GM21723 (cell line): ENCODE results near the gene MCC.

Source experiments
- ATAC-seq: cut with Tn5 transposase; IDR thresholded peaks from one replicate; pipeline ENCODE4 v1.9.1; 2021; ENCODE audit warnings: mild to moderate bottlenecking, moderate library complexity; ENCODE audit not compliant: unreplicated experiment

MCC gene

DNA sequence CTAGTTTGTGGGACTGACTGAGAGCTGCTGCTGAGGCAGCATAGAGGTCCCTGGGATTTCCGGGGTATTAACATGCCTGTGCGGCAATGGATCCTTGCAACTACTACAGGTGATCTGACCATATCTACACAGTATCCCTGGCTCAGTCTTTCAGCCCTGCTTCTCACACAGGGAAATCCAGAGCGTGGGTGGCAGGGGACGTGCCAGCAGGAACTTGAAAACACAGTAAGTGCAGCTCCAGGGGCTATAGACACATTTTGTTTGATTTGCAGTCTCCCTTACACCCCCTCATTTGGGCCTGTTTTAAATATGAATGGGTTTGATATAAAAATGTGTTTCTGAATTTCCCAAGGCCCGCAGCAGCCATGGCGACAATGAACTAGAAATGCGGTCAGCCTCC lies 302.2 kb downstream of the MCC start:
- ATAC-seq = no peak

DNA sequence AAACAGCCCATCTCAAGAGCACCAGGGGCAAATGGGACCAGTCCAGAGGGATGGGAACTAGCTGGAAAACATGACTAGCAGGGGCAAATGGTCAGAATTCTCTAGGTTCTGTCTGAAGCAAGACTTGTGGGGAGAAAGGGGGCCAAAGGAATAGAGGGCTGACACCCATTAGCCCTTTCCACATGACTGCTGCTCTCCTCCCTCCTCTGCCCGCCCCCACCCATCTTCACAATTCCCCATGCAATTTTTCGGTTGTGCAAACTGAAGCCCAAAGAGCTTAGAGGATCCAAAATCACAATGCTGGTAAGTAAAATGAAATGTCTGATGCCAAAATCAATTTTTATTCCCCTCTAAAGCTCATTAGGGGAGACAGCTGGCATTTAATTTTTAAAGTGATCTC lies 304.6 kb downstream of the MCC start:
- no peak for ATAC-seq

DNA sequence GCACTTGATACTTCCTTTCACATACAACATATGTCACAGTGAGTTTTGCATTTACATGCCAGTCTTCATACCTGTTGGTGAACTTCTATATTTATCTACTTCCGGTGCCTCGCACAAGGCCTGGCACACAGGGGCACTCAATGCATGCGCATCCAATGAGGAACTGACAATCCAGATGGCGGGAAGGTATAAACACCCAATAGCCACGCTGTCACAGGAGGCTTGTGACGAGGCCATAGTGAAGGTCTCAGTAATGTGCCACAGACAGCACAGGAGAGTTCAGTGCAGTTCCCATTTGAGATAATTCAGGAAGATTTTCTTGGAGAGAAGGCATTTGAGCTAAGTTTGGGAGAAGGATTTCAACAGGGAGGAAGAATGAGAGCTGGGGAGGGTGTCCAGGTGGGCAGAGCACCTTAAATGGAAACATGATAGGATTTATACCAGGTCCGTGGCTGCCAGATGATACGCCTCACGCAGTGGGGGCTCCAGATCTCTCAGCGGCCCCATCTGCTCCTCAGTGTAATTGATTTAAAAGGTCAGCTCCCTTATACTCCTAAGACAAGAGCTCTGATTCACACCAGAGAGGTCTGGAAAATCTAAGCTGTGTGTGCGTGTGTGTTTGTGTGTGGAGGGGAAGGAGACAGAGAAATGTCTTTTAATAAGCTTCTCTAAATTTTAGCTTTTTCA lies 305.5 kb downstream of the MCC start:
- ATAC-seq = no peak

DNA sequence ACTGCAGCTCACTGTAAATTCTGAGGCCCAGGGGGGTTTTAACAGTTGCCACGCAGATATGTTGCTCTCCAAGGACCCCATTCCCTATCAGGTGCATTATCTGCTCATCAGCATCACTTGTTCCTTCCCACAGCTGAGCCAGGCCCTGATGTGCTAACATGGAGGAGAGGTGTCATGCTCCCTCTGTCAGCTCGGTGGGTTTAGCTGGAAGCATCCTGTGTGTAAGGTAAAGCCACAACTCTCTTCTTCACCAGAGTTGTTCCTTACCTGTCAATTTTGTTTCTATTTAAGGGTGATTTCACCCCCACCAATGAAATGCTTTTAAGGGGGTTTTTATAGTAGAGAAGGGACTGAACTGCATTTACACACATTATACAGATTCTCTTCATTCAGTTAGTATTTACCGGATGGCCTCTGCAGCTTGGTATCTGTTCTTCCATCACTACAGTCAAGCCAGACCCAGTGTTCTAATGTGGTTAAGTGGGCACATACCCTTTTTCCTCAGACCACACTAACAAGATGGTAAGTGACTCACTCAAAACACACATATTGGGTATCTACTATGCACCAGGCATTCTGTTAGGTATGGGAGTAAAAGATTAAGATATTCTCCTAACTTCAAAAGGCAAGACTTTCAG lies 306.3 kb downstream of the MCC start:
- ATAC-seq = no peak

DNA sequence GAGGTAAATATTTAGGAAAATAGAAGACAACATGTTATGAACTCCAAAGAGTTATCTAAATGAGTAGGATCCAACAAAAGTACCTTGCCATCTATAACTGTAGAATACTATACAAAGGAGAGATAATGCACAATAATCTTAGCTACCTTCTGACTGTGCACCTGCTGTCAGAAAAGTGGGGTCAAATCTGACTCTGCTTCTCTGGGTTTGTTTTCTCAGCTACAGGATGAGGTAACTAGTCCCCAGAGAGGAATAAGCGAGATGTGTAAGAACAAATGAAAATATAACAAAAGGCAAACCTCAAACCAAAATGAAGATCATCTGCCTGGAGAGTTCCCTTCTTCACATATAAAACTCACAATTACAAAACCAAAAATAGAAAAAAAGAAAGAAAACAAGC lies 306.8 kb downstream of the MCC start:
- no peak for ATAC-seq

DNA sequence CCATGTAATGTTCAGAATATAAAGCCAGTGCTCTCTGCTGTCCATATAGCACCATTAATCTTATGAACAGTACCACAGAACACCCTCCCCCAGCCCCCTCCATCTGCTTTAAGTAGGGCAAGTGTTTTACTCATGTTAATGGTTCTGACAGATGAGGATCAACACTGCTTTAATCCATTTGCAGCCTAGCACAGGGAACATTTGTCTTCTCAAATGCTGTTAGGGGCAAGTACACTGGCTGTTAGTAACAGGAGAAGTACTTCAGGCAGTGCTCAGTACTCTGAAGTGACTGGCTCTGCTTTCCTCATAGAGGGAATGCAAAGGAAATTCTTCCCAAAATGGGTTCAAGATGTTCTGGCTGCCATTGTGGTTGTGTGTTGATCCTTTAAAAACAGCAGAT lies 309.1 kb downstream of the MCC start:
- no peak for ATAC-seq

DNA sequence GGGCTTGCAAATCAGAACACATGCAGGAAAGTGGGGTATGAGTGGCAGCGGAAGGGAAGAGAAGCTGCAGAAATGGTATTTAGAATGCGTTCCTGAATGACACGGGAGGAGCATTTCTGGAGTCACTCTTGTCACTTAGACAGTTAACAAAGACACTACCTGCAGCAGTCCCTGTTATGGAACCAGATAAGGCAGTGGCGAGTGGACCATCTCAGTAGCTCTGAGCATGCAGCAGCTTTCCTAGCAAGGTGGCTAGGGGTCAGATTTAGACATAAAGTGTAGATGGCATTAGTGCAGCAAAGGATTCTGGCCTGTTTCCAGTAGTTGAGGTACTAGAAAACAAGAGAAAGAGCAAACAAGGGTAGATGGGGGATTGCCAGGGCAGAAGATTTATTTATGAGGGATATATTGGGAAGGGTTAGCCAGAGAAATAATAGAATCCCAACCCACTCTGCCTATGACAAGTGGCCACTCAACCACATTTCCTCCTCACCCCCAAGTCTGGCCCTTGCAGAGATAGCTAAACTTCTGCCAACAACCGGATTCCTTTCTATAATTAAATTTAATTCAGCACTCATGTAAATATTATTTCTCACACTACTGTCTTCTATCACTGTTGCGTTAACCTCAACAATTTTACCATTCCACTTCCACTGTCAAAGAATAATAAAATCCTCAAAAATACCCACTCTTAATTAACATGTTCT lies 310.0 kb downstream of the MCC start:
- ATAC-seq = no peak

DNA sequence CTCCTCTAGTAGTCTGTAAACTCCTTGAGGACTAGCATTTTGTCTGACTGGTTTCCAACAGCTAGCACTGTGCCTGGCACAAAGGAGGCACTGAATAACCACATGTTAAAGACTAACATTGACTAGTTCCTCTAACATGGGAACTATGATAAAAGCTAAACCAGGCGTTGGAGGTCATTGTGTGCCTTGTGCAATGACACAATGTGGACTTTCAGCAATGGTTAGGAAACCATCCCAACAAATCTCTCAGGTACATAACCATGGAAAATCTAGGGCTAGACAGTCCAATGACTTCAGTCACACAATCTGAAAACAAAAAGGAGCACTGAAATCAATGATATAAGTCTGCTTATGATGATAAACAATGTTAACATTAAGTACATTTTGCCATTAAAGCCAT lies 311.0 kb downstream of the MCC start:
- no peak for ATAC-seq

DNA sequence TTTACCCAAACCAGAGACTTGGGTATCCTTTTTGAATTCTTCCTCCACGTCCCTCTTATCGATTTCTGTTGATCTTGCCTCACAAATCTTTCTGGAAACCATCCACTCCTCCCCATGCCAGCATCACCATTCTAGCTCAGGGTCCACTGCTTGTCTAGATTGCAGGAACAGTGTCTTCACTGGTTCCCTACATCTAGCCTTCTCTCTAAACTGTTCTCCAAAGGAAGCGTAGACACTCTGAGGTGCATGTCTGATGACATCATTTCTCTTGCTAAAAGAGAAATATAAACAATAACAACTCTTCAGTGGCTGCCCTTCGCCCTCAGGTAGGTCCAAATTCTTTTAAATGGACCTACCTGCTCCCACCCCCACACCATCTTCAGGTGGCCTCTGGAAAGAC lies 311.5 kb downstream of the MCC start:
- no peak for ATAC-seq

DNA sequence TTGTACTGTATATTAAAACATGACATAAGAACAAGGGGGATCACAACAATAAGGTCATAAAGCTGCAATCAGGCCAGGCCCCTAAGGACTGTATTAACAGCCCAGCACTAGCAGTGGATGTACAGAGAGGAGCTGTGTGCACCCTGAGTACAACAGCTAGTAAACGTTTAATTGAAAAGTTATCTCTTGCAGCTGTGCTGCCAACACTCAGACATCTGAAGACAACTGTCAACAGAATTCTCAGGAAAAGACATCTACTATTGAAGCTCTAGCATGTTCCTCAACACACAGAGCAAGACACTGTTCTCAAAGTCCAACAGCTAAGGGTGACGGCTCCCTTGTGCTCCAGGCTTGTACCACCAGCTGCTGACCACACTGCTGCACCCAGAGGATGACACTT lies 312.1 kb downstream of the MCC start:
- no peak for ATAC-seq

DNA sequence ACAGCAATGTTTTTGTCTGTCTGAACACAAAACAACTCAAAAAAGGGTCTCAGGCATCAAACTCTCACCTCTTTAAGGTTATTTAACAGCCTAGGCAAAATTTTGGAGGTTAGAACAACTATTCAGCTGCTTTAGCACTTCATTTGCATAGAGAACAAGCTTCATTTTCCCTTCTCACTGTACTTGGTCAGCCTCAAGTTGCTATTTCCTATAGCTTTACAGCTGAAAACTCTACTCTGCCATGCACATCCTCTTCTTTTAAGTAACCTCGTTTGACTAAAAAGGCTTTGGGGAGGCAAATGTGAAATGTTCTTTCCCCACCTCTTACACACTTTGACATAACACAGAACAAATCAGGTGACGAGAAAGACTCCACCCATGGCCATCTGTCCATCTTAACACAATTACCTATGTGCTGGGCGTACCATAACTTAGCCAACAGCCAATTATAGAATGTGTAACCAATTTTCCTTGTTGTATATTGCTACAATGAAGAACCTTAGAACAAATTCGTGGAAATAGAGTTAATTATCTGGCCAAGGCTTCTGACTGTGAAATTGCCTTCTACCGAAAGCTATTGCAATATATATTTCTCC lies 315.9 kb downstream of the MCC start:
- no peak for ATAC-seq

DNA sequence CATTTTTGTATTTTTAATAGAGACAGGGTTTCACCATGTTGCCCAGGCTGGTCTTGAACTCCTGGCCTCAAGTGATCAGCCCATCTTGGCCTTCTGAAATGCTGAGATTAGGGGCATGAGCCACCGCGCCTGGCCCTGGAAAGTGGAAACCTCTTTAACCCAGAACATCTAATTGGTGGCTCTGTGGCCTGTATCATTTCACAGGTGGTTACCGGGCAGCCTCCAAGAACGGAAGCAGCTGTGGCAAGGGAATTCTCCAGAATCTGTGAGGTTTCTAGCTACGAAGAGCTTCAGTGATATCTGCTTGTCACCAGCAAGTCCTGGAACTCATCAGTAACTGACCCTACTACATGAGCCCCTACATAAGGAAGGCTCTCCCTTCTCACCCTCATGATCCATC lies 316.7 kb downstream of the MCC start:
- no peak for ATAC-seq

DNA sequence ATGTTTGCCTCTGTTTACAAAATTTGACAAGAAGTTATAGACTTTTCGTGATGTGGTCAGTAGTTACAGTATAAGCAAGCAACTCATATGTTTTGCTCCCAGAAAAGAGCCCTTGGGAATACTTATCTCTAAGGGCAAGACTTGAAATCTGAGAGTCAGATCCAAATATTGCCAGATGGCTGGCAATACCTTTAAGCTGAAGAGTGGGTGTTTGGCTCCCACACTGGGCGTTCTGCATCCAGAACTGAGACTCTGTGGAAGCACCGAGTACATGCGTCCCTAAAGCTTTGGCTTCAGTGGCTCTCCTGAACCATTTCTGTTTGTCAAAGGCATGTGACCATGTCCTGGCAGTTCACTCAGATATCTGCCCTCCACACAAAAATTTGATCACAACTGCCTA lies 317.5 kb downstream of the MCC start:
- no peak for ATAC-seq

DNA sequence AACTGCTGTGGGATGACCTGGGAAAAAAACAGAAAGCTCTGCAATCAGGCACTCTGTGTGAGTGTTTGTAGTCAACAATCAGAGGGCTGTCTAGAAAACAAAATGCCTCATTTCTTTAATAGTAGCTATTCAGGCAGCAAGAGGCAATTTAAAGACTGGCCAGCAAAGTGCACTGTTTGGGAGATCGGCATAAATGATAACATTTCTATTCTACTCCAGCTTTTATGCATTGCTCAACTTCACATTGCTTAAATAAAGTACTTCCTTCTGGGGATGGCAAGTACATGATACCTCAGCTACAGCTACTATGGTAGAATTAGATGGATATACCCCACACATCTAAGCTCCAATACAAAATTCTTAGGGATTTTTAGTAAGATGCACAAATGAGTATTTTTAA lies 318.5 kb downstream of the MCC start:
- no peak for ATAC-seq

DNA sequence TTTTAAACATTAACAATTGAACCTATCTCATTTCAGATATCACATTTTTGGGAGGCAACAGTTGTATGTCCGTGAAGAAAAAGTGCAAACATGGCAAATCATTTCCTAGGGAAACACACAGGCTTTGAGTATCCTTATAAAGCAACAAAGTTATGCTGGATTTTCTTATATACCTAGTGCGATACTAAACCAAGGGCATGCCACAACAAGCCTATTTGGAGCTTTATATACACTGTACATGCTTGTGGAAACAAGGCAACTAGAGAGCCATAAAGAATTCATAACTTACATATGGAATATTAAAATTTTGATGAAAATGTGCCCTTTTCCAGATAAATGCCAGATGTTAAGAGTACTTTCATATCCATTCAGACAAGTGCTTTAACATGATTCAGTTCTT lies 320.3 kb downstream of the MCC start:
- ATAC-seq = no peak

DNA sequence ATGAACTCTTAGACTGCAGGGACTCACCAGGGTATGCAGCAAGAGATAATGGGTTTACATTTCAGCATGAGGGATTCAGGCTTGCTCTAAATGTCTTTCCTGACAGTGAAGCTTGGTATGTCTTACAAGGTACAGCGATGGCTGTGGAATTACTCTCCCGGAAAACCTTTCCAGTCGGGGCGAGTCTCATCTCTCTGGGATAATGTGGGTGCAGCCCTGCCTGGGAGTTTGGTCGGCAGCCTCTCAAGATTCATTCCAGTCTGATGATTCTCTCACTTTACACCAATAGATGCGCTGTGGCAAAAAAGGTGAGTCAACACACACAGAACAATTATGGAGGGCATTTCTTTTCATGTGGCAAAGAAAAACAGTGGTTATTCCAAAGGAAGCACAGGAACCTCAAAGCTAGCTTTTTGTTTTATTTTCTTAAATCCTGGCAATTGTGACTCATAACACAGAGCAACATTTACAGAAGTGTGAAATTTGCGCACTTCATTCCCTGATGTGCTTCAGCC lies 321.3 kb downstream of the MCC start:
- ATAC-seq = no peak

DNA sequence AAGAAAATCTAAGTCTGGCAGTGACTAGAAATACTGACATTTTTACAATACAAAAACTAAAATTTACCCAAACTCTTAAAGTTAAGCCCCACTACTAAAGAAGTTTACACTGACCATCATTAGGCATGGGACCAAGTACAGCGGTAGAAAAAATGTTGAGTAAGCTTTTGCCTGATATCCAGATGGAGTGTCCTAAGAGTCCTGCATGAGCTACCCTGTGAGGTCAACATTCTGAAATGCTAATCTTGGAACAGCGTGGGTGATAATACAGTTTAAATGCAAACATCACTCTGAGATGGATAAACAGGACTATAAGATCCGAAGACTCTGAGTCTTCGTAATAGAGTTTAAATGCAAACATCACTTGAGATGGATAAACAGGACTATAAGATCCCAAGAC lies 322.0 kb downstream of the MCC start:
- no peak for ATAC-seq

DNA sequence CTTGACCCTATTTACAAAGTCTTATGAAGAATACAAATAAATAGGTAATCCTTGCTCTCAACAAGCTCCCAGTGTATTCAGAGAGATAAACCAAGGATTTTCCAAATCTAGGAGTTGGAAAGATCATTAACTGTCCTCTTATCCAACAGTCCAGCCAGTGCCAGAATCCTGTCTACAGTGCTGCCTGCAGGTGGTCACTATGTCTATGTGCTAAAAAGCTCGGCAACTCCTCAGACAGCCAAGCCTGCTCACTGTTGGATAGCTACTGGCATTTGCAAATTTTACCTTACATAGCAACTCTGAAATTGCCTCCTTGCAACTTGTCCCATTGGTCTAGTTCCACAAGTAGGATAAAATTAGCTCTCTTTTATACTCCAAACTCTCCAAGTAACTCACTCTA lies 324.2 kb downstream of the MCC start:
- ATAC-seq = no peak

DNA sequence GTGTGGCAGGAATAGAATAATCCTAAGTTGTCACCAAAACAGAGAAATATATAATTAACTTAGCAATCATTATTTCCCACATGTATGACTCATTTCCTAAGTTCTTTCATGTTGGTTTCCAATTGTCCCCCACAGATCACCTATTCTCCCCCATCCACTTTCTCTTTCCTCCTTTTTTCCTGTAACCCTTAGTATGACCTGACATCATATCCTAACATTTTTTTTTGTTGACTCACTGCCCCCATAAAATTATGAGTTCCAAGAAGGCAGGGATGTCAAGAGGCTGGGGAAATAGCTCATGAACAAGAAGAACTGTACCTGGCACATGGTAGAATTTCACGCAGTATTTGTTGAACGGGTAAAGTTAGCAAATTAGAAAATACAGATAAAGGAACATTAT lies 324.9 kb downstream of the MCC start:
- no peak for ATAC-seq

DNA sequence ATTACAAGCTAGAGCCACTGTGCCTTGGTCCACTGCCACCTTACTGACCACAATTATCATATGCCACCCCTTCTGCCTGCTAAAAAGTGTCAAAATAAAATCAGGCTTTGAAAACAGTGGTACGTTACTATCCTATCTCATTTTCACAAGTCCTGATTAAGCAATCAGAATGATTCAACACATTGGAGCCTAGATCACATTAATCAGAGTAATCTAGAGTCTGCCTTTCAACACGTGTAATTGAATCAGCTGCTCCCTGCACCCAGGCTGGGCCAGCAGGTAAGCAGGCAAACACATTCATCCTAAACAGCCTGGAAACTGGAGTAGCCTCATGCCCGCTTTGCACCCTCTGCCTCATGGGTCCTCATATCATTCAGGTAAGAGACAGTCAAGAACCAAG lies 325.5 kb downstream of the MCC start:
- no peak for ATAC-seq

DNA sequence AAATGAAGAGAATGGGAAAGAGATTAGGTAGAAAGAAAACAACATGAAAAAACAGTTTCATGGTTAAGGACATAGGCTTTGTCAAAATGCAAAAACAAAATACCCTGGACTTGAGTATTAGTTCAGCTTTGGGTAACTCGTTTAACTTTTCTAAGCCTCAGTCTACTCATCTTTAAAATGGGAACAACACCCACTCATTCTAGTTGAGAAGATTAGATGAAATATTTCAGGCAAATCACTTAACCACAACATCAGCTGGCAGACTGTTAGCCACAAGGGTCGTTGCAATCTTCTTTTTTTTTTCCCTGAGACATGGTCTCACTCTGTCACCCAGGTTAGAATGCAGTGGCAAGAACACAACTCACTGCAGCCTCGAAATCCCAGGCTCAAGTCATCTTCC lies 326.0 kb downstream of the MCC start:
- no peak for ATAC-seq

DNA sequence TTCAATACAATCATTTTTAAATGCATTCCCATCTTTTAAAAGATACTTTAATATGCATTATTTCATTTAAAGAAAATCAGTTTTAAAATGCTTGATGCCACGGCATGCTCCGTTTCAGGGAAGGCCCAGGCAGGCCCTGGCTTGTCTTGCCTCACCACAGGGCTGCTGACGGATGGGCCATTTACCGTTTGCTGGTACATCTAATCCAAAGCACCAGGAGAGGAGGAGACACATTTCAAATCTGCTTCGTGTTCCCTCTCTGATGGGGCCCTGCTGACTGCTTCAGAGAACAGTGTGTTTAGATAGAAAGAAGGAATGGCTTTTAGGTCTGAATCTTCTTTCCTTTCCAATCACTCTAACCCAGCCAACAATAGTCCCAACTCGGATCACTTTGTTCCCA lies 326.4 kb downstream of the MCC start:
- no peak for ATAC-seq
